DLD1 (cell line): ENCODE data around the gene GFRA1.
"Not testable (repeated sequence)": the region's sequence is repeated elsewhere in the genome, so short reads cannot be mapped to it uniquely, and the experiment has no call there.

Experiments
- in situ Hi-C: cut with HindIII; loops from 2 replicates; pipeline ENCODE4 v1.10.0; 2017; ENCODE audit warnings: low sequenced_read_pairs

GFRA1 gene

DNA sequence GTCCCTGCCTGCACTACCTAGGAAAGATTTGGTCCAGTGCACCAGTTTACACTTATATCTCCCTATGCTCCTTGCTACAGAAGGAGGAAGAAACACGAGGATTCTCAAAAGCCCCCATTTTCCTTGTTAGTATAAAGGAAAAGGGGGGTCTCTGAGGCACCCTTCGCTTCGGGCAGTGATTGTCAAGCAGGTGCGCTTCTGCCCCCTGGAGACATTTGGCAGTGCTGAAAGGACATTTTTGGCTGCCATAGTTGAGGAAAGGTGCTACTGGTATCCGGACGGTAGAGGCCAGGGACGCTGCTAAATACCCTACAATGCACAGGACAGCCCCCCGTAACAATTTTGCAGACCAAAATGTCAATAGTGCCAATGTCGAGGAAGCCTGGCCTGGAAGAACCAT, 193.7 kb downstream of the GFRA1 start:
- in situ Hi-C loops: no loop called here

DNA sequence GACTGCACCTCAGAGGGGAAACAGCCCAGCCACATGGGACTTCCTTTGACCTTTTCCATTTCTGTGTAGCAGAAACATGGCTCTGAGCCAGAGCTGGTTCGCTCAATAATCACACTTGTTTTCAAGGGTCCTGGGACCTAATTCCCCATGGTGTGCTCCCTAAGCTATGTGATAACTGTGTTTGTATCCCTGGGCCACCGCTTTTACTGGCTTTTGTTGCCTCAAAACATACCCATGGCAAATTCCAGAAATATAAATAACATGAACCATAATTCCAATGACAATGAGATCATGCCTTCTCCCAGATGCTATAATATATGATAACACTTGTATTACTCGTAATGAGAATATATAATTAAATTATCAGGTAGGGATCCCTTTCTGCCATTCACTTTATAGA, 196.4 kb downstream of the GFRA1 start:
- in situ Hi-C loops: no loop called here

DNA sequence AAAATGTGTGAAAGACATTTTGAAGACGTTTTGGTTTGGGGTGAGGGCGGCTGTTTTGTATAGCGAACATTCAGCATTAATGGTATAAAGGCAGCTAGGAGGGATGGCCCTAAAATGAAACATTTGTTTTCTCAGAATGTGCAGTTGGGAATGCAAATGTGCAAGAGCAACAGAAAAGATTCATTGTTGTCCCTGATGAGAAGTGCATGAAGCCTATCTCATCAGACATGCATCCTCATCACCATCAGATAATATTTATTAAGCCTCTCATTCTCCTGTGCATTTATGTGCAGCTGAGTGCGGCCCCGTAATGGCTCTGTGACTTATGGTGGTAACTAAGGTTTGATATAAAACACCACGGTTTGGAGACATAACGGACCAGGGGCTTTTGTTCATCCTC, 199.5 kb downstream of the GFRA1 start:
- in situ Hi-C loops: no loop called here

GRCh38 chr10:116073001-116073400, 200.0 kb downstream of the GFRA1 start:
- in situ Hi-C loops: no loop called here

DNA sequence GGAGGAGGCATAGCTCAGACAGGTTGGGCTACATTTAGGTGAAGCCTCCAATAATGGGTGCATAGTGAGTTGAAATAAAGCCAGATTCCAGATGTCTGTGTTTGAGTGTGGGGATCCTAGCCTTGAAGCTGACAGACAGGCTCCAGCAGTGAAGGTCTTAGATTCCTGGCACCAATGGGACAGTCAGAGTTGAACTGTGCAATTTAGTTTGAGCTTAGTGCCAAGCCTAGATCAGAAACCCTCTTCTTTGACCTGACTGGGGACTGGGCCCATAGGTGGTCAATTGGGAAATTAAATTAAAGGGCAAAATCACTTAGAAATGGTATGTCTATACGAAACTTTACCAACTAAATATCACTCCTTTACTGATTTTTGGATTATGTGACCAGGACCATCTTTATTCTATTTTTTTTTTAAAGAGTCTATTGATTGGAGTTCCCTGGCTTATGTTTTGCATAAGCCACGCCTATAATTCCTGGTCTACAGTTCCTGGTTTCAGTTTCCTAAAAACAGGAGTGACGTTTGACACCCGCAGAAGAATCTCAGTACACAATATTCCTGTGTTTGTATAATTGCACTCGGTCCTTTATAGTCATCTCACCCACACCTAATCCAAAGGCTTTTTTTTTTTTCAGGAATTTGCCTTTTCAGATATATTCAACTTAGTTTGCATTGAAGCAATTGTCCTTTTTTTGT, 201.4 kb downstream of the GFRA1 start:
- in situ Hi-C loops: no loop called here

DNA sequence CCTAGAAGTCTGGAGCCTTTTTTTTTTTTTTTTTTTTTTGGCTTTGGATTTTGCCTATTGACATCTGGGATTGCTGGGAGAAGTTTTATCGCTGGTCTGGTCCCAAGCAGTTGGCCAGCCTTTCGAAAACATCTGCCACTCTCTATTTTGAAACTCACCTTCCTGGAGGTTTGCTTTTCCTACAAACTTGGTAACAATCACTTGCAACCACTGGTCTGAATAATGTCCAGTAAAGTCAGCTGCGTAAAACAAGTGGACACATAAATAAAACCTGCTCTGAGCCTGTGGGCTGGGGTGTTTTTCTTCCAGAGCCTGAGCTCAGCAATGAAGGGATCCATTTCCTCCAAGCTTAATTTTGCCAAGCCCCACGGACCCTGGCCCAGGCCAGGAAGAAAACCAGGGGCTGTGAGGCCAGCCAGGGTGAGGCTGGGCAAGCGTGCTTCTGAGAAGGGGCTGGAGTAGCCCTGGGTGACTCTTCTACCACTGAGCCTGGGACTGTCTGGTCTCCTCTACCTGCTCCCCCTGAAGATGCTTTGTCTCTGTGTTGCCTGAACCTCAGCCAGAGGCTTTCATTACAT, 202.2 kb downstream of the GFRA1 start:
- in situ Hi-C loops: no loop called here

DNA sequence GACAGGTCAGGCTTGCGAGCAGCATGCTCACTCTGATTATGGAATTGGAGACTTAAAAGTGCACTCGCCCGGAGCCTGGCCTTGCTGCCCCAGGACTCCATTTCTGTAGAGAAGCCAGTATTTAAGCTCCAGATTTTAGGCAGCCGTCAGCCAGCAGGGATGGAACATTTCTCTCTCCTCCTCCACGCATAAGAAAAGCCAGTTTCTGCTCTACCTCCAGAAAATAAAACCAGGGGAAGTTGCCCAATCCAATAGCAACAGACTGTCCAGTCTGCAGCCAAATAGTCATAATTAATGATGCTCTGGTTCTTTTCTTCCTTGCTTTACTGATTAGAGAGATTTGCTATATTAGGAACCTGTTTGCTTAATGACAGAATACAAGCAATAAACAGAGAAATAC, 203.2 kb downstream of the GFRA1 start:
- in situ Hi-C loops: no loop called here

DNA sequence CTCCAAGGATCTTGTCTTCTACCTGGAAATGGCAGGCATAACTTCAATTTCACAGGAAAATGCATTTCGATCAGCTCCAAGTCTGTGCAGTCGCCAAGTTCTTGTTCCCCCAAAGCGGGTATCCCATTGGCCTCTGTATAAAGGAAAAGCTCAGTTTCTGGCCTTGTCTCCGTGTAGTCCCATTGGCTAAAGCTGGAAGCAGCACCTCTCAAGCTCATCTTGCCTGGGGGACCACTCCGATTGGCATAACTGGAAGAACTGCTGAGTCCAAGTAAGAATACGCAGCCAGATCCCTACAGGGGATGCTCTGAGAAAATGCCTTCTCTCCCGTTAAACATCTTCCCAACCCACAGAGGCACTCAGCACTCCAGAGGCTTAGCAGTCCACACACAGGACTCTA, 205.2 kb downstream of the GFRA1 start:
- in situ Hi-C loops: no loop called here

DNA sequence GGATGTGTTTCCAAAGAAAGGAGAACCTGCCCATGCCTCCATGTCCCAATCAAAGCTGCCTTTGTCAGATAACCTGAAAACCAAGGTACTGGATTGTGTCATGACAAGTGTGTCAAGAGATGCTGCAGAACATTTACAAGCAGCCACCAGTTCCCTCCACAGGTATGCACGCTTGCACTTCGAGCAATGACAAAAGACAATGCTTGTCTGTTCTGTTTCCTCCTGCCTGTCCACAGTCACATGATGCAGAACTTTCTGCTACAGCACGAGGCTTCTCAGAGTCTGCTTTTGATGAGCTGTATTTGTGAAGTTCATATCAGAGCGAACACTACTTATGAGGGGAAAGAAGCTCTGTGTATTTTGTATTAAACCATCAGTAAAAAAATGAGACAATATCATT, 209.9 kb downstream of the GFRA1 start:
- in situ Hi-C loops: no loop called here

- in situ Hi-C loops: no loop called here
Measured at GRCh38 chr10:116060864-116061263, 212.1 kb downstream of the GFRA1 start.

GRCh38 chr10:116059320-116059719, 213.7 kb downstream of the GFRA1 start:
- in situ Hi-C loops: no loop called here

DNA sequence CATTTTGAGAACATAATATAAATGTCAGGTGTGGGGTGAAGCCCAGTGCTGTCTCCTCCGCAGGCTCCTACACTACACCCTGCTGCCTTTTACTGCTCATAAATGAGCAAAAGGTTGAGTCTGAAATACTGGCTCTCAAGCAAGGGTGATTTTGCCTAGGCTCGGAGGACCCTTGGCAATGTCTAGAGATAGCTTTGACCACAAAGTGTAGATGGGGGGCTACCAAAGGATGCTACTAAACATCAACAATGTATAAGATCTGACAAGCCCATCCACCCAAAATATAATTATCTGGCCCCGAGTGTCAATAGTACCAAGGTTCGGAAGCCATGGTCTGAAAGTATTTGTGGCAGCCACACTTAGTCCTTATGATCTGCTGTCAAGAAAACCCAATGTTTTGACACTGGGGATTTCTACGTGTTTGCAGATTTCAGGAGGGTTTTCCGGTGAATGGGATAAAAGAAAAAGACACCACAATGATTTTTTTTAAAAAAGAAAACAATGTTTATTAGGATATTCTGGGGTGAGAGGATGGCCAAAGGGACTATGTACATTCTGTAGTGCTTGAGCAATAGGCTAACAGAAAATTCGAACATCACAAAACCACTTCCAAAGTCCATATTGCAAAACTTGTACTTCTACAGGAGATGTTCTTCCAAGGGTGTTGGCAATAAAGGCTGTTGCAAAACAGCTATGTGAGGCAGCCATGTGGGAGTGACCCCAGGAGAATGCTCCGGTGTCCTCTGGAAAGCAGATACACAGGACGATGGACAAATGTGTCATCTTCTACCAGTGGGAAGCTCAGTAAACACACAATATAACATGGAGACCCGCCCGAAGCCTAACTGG, 216.3 kb downstream of the GFRA1 start:
- in situ Hi-C loops: no loop called here

DNA sequence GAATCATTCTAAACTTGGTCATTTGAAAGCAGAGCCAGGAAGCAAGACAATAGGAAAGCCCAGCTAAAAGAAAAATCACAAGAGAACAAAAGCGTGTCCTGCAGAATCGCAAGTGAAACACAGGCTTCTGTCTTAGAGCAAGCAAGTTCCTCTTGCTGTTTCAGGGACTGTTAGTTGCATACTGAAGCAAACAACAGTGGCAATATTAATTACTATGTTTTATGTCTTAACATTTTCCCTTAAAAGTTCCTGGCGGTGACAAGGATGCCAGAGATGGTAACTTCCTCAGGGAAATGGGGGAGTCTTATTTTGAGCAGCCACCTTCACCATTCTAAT, 217.1 kb downstream of the GFRA1 start:
- in situ Hi-C loops: no loop called here

DNA sequence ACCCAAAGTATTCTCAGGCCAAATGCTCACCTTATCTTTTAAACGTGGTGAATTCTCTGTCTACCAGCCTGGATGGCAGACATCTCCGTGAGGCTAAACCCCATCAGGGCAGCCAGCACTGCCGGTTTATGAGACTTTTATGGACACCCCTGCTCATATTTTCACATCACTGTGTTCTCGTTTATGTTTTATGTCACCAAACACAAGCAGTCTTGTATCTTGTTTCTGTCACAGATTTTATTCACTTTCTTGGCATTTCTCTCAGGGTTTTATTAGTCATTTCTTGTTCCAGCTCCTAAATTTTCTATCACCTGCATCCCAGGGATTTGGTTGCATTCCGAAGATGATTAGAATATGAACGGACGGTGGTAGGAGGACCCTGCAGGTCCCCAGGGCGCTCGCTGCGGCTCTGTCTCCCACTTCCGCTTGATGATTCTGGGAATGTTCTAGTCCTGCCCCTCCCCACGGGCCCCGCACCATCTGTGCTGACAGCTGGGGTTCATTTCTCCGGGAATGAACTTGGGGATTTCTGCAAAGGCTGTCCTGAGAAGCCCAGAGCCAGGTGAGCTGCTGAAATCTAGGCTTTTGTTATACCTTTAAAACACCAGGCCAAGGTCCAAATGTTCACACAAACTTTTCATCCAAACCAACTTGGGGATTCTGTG, 217.6 kb downstream of the GFRA1 start:
- in situ Hi-C loops: no loop called here

DNA sequence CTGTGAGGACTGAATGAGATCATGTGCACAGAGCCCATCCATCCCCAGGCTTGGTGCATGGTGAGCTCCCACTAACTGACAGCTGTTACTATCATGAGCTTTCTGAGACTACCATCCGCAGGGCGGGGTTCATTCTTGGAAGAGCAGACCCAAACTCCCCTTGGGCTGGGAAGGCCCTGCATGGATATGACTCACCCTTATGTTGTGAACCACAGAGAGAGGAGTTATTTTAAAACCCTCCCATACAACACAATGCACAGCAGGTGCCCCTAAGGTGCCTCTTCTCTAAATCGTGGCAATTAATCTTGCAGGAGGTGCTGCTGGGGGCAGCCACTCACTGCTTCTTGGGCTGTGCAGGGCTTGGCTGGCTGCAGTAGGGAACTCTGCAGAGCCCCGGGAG, 219.1 kb downstream of the GFRA1 start:
- in situ Hi-C loops: no loop called here

DNA sequence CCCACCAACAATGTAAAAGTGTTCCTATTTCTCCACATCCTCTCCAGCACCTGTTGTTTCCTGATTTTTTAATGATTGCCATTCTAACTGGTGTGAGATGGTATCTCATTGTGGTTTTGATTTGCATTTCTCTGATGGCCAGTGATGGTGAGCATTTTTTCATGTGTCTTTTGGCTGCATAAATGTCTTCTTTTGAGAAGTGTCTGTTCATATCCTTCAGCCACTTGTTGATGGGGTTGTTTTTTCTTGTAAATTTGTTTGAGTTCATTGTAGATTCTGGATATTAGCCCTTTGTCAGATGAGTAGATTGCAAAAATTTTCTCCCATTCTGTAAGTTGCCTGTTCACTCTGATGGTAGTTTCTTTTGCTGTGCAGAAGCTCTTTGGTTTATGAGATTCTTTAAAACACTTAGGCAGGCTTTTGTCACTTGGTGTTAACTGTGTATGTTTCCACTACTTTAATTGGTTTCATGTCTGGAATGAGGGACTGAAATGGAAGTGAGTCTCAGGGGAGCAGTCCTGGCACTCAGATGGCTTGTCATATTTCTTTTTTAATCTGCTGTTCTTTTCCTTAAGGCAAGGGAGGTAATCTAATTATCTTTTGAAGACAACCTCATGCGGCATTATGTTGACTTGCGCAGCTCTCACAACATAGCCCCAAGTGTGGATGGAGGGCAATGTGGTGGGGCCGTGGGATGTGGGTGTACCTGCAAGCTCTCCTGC, 219.8 kb downstream of the GFRA1 start:
- in situ Hi-C loops: not testable (repeated sequence)

DNA sequence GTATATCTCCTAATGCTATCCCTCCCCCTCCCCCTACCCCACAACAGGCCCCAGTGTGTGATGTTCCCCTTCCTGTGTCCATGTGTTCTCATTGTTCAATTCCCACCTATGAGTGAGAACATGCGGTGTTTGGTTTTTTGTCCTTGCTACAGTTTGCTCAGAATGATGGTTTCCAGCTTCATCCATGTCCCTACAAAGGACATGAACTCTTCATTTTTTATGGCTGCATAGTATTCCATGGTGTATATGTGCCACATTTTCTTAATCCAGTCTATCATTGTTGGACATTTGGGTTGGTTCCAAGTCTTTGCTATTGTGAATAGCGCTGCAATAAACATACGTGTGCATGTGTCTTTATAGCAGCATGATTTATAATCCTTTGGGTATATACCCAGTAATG, 220.5 kb downstream of the GFRA1 start:
- in situ Hi-C loops: not testable (repeated sequence)

- in situ Hi-C loops: no loop called here
Measured at GRCh38 chr10:116049974-116050304, 223.1 kb downstream of the GFRA1 start.

GRCh38 chr10:116049158-116049973, 223.6 kb downstream of the GFRA1 start:
- in situ Hi-C loops: no loop called here
